ENCODE measurements around the gene CNTF. TPM values are rescaled to one million over a fixed set of nuclear protein-coding genes. Genes with fewer than 3 reads are reported as not detected.

The CNTF gene
- total RNA-seq, 1 donor: 1.4 TPM

DNA sequence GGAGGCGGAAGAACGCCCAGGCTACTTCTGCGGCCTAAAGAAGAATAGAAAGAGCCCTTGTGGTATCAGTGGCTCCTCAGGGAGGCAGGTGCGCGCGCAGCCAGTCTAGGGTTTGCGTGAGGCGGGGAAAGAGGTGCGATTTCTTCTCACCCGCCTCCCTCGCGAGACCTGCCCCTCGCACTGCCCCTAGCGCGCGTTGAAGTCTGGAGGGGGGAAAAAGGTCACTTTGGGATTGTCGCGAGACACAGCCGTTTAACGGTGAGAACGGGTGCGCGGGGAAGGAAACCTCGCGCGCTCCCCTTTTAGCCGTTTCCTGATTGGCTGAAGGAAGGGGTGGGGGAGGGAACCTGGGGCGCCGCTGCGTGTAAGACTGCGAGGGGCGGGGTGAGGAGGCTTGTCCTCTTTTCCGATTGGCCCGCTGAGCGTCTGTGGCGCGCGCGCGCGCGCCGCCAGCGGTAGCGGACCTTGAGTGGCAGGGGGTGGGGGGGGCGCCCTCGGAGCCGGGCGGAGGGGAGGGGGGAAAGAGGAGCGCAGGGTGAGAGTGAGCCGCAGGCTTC lies 43.8 kb upstream of the CNTF start, which contains the start of gene ZFP91:
TSS of gene ZFP91 (plus strand) at position 429 of the 557 bp plus-strand sequence. CDS start 219 bp downstream, outside the sequence.
- peaks cover 51% of the 10 kb centered on the region for H3K4me1 ChIP-seq (ENCODE audit: insufficient read depth, low read length)

DNA sequence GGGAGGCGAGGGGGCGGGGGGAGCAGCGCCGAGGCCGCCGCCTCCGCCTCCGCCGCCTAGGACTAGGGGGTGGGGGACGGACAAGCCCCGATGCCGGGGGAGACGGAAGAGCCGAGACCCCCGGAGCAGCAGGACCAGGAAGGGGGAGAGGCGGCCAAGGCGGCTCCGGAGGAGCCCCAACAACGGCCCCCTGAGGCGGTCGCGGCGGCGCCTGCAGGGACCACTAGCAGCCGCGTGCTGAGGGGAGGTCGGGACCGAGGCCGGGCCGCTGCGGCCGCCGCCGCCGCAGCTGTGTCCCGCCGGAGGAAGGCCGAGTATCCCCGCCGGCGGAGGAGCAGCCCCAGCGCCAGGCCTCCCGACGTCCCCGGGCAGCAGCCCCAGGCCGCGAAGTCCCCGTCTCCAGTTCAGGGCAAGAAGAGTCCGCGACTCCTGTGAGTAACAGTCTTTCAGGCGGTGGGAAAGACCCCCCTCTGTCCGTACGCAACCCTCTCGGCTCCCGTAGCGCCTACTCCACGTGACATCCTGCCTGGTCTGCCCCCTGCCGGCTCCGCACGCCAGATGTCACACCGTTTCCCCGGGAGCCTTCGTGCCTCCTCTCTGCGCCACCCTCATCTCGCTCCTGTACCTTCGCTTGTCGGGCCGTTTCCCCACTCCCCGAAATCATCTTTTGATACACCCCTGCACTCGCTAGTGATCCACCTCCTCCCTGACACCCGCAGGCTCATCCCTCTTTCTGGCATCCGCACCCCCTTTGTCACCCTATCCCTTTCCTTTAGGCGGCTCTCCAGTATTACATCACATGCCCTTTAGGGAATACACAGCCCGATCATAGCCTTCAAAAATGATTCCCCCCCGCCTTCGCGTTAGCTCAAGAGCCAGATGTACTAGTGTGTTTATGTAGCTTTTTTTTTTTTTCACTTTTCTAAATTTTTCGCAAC lies 43.0 kb upstream of the CNTF start:
- Histone ChIP-seq H3K27ac (ENCODE audit: low read depth, low read length) (peak overlapping the region; percentile 93), H3K4me2 (ENCODE audit: insufficient read depth, low read length) (peak overlapping the region; percentile 89), H3K79me2 (ENCODE audit: insufficient read depth, low read length) (peaks cover 60% of the 10 kb centered on the region), H3K27me3 (ENCODE audit: insufficient read depth, low read length) (no peaks in the 10 kb centered on the region), H2AFZ (ENCODE audit: low read length) (peak overlapping the region; percentile 94), H4K20me1 (ENCODE audit: insufficient read depth, low read length) (peaks cover 3% of the 10 kb centered on the region), H3K4me1 (ENCODE audit: insufficient read depth, low read length) (peaks cover 43% of the 10 kb centered on the region), H3K36me3 (ENCODE audit: insufficient read depth, low read length) (peaks cover 7% of the 10 kb centered on the region), H3K4me3 (ENCODE audit: insufficient read depth, low read length) (peak overlapping the region; percentile 85), H3K9me3 (ENCODE audit: low read depth, low read length) (no peaks in the 10 kb centered on the region)
- TF ChIP-seq, protein P1, sequence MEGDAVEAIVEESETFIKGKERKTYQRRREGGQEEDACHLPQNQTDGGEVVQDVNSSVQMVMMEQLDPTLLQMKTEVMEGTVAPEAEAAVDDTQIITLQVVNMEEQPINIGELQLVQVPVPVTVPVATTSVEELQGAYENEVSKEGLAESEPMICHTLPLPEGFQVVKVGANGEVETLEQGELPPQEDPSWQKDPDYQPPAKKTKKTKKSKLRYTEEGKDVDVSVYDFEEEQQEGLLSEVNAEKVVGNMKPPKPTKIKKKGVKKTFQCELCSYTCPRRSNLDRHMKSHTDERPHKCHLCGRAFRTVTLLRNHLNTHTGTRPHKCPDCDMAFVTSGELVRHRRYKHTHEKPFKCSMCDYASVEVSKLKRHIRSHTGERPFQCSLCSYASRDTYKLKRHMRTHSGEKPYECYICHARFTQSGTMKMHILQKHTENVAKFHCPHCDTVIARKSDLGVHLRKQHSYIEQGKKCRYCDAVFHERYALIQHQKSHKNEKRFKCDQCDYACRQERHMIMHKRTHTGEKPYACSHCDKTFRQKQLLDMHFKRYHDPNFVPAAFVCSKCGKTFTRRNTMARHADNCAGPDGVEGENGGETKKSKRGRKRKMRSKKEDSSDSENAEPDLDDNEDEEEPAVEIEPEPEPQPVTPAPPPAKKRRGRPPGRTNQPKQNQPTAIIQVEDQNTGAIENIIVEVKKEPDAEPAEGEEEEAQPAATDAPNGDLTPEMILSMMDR (IDR thresholded peaks at IDR 0.05; ENCODE audit: extremely low read depth, low read depth, low read length): peak; percentile 70
- peak; percentile 85 for DNase-seq (ENCODE audit: insufficient read length, low spot score, missing footprints)

More for the DNA sequence above, 43.8 kb upstream of the CNTF start, which contains the start of gene ZFP91:
- Histone ChIP-seq H3K79me2 (ENCODE audit: insufficient read depth, low read length) (peaks cover 52% of the 10 kb centered on the region), H3K9me3 (ENCODE audit: low read depth, low read length) (no peaks in the 10 kb centered on the region), H4K20me1 (ENCODE audit: insufficient read depth, low read length) (peaks cover 3% of the 10 kb centered on the region), H3K36me3 (ENCODE audit: insufficient read depth, low read length) (peaks cover 7% of the 10 kb centered on the region), H3K27ac (ENCODE audit: low read depth, low read length) (peak within 1 kb of the TSS; percentile 100), H3K4me3 (ENCODE audit: insufficient read depth, low read length) (peak within 1 kb of the TSS; percentile 89), H3K4me2 (ENCODE audit: insufficient read depth, low read length) (peak within 1 kb of the TSS; percentile 98), H3K27me3 (ENCODE audit: insufficient read depth, low read length) (no peaks in the 10 kb centered on the region), H2AFZ (ENCODE audit: low read length) (peak within 1 kb of the TSS; percentile 94)
- peak; percentile 96 for DNase-seq (ENCODE audit: insufficient read length, low spot score, missing footprints)
- TF ChIP-seq, protein P1 (IDR thresholded peaks at IDR 0.05; ENCODE audit: extremely low read depth, low read depth, low read length): no peak

DNA sequence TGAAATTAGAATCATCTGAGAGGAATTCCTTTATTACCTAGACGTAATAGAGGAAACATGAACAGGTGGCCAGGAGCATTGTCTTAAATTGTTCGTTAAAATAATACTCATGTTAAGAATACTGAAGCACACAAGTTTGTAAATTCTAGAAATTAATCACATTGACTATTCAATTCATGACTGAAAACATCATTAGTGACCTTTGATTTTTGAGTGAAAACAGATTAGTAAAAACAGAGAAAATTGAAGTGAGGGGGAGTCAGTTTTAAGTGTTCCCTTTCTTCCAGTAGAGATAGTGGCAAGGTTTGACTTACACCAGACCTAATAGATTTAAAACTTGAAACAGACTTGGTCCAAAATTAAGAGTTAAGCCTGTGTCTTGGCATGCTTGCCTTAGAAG lies 42.2 kb upstream of the CNTF start:
- peaks cover 10% of the 10 kb centered on the region for H3K36me3 ChIP-seq (ENCODE audit: insufficient read depth, low read length)
- TF ChIP-seq, protein P1 (IDR thresholded peaks at IDR 0.05; ENCODE audit: extremely low read depth, low read depth, low read length): no peak
- peaks cover 3% of the 10 kb centered on the region for H4K20me1 ChIP-seq (ENCODE audit: insufficient read depth, low read length)
- no peak overlapping the region for H2AFZ ChIP-seq (ENCODE audit: low read length)
- H3K79me2 ChIP-seq (ENCODE audit: insufficient read depth, low read length): peaks cover 68% of the 10 kb centered on the region
- peak overlapping the region; percentile 89 for H3K4me2 ChIP-seq (ENCODE audit: insufficient read depth, low read length)
- H3K27me3 ChIP-seq (ENCODE audit: insufficient read depth, low read length): no peaks in the 10 kb centered on the region
- H3K27ac ChIP-seq (ENCODE audit: low read depth, low read length): peak overlapping the region; percentile 93
- no peaks in the 10 kb centered on the region for H3K9me3 ChIP-seq (ENCODE audit: low read depth, low read length)
- peak overlapping the region; percentile 85 for H3K4me3 ChIP-seq (ENCODE audit: insufficient read depth, low read length)
- peaks cover 35% of the 10 kb centered on the region for H3K4me1 ChIP-seq (ENCODE audit: insufficient read depth, low read length)
- DNase-seq (ENCODE audit: insufficient read length, low spot score, missing footprints): no peak

DNA sequence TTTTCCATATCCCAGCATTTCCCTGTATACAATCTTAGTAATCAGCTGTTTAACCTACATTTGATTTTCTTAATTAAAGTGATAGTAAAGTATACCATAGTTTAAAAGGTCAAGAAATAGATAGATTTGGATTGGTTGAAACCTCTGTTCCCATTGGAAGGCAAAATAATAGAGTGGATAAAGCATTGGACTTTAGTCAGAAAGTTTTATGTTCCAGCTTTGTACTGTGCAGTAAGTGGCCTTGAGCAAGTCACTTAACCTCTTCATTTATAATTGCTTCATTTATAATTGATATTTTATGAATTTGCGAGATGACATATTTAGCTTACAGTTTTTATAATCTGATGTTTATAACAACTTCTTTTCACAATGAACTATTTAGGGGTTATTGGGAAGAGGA lies 40.0 kb upstream of the CNTF start:
- Histone ChIP-seq H3K4me3 (ENCODE audit: insufficient read depth, low read length) (no peak overlapping the region), H3K27me3 (ENCODE audit: insufficient read depth, low read length) (no peaks in the 10 kb centered on the region), H3K27ac (ENCODE audit: low read depth, low read length) (no peak overlapping the region), H3K36me3 (ENCODE audit: insufficient read depth, low read length) (peaks cover 20% of the 10 kb centered on the region), H3K79me2 (ENCODE audit: insufficient read depth, low read length) (peaks cover 84% of the 10 kb centered on the region), H3K4me2 (ENCODE audit: insufficient read depth, low read length) (peak overlapping the region; percentile 34), H2AFZ (ENCODE audit: low read length) (no peak overlapping the region), H3K9me3 (ENCODE audit: low read depth, low read length) (no peaks in the 10 kb centered on the region), H4K20me1 (ENCODE audit: insufficient read depth, low read length) (peaks cover 3% of the 10 kb centered on the region), H3K4me1 (ENCODE audit: insufficient read depth, low read length) (peaks cover 14% of the 10 kb centered on the region)
- TF ChIP-seq, protein P1 (IDR thresholded peaks at IDR 0.05; ENCODE audit: extremely low read depth, low read depth, low read length): no peak
- no peak for DNase-seq (ENCODE audit: insufficient read length, low spot score, missing footprints)

Measured in osteoblast (primary cell).